Central memory CD8-positive, alpha-beta T cell (primary cell): ENCODE measurements around the gene FMNL2.

Source experiments
- ATAC-seq: fragments of 150-1000 bp; cut with Tn5 transposase; replicated peaks from 2 replicates; pipeline ENCODE4 v1.10.0; 2022; ENCODE audit warnings: mild to moderate bottlenecking, moderate FRiP score, moderate number of reproducible peaks; ENCODE audit not compliant: poor library complexity, severe bottlenecking; ENCODE audit errors: extremely low read depth
- DNase-seq, 2 donors: peaks; one replicate each; pipeline ENCODE4 v3.0.0; 2021; ENCODE audit warnings: low spot score in 2 of 2
- H3K27ac Mint-ChIP-seq: one replicate; pipeline ENCODE4 v1.8.0; 2022; ENCODE audit warnings: low read depth, mild to moderate bottlenecking, moderate library complexity, mixed read lengths
- H3K27me3 Mint-ChIP-seq: one replicate; pipeline ENCODE4 v1.8.0; 2022; ENCODE audit warnings: mixed read lengths
- H3K36me3 Mint-ChIP-seq: one replicate; pipeline ENCODE4 v1.8.0; 2022; ENCODE audit warnings: mild to moderate bottlenecking, moderate library complexity, mixed read lengths; ENCODE audit not compliant: insufficient read depth
- H3K4me1 Mint-ChIP-seq: one replicate; pipeline ENCODE4 v1.8.0; 2022; ENCODE audit warnings: mixed read lengths
- H3K4me3 Mint-ChIP-seq: one replicate; pipeline ENCODE4 v1.8.0; 2022; ENCODE audit warnings: mild to moderate bottlenecking, moderate library complexity, mixed read lengths
- H3K9me3 Mint-ChIP-seq: one replicate; pipeline ENCODE4 v1.8.0; 2022; ENCODE audit warnings: mixed read lengths

The FMNL2 gene

GRCh38 chr2:152609154-152609553 is 274.2 kb downstream of the FMNL2 start:
- DNase-seq (no peak), ATAC-seq (no peak)
- H3K4me3 Mint-ChIP-seq = no peak overlapping the region
- H3K27me3 Mint-ChIP-seq = no peaks in the 10 kb centered on the region
- H3K4me1 Mint-ChIP-seq = peaks cover 8% of the 10 kb centered on the region
- H3K36me3 Mint-ChIP-seq = peaks cover 2% of the 10 kb centered on the region
- no peaks in the 10 kb centered on the region for H3K9me3 Mint-ChIP-seq
- no peak overlapping the region for H3K27ac Mint-ChIP-seq

- ATAC-seq = no peak
Observed at GRCh38 chr2:152609699-152610098, 274.7 kb downstream of the FMNL2 start.

GRCh38 chr2:152611458-152612231 is 276.7 kb downstream of the FMNL2 start:
- DNase-seq (no peak), ATAC-seq (peak; percentile 65)
- Mint-ChIP-seq H3K27me3 (no peaks in the 10 kb centered on the region), H3K36me3 (peaks cover 2% of the 10 kb centered on the region), H3K9me3 (no peaks in the 10 kb centered on the region), H3K4me1 (peaks cover 8% of the 10 kb centered on the region), H3K4me3 (peak overlapping the region; percentile 36), H3K27ac (no peak overlapping the region)

More at GRCh38 chr2:152609699-152610098, 274.7 kb downstream of the FMNL2 start:
- Mint-ChIP-seq H3K4me1 (peaks cover 8% of the 10 kb centered on the region), H3K4me3 (no peak overlapping the region), H3K9me3 (no peaks in the 10 kb centered on the region), H3K27me3 (no peaks in the 10 kb centered on the region), H3K36me3 (peaks cover 2% of the 10 kb centered on the region), H3K27ac (no peak overlapping the region)
- DNase-seq = no peak

- ATAC-seq (no peak), DNase-seq (no peak)
- H3K27me3 Mint-ChIP-seq = no peaks in the 10 kb centered on the region
- peaks cover 8% of the 10 kb centered on the region for H3K4me1 Mint-ChIP-seq
- H3K36me3 Mint-ChIP-seq = peaks cover 2% of the 10 kb centered on the region
- no peaks in the 10 kb centered on the region for H3K9me3 Mint-ChIP-seq
- H3K4me3 Mint-ChIP-seq = no peak overlapping the region
- H3K27ac Mint-ChIP-seq = no peak overlapping the region
Observed at GRCh38 chr2:152613235-152613634, 278.3 kb downstream of the FMNL2 start.

DNA sequence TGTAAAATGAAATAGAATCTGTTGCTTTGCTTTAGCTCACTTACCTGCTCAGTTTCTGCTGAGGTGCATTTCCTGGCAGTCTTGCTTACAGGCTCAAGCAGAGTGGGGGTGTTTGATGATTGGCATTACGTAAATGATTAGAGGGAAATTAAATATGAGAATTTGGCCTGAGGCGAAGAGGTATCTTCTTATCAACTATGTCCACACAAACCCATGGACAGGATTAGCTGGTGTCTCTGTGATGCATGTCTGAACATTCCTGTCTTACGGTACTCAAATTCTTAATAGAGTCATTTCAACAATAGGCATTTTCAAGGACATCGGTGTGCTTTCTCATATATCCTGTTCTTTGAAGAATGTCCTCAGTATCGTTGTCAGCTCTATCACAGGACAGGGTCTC is 280.2 kb downstream of the FMNL2 start:
- Mint-ChIP-seq H3K9me3 (no peaks in the 10 kb centered on the region), H3K4me3 (no peak overlapping the region), H3K4me1 (peaks cover 8% of the 10 kb centered on the region), H3K27me3 (peaks cover 12% of the 10 kb centered on the region), H3K36me3 (peaks cover 2% of the 10 kb centered on the region), H3K27ac (no peak overlapping the region)
- ATAC-seq (no peak), DNase-seq (no peak)

- Mint-ChIP-seq H3K36me3 (peaks cover 3% of the 10 kb centered on the region), H3K27me3 (peaks cover 36% of the 10 kb centered on the region), H3K4me3 (no peak overlapping the region), H3K27ac (no peak overlapping the region), H3K9me3 (no peaks in the 10 kb centered on the region), H3K4me1 (no peaks in the 10 kb centered on the region)
- DNase-seq = no peak
- ATAC-seq = no peak
Observed at GRCh38 chr2:152617456-152618192, 282.6 kb downstream of the FMNL2 start.

GRCh38 chr2:152618193-152618564 is 283.2 kb downstream of the FMNL2 start:
- H3K27me3 Mint-ChIP-seq = peaks cover 40% of the 10 kb centered on the region
- no peak for DNase-seq
- no peaks in the 10 kb centered on the region for H3K9me3 Mint-ChIP-seq
- H3K27ac Mint-ChIP-seq = no peak overlapping the region
- no peak for ATAC-seq
- peaks cover 2% of the 10 kb centered on the region for H3K36me3 Mint-ChIP-seq
- H3K4me3 Mint-ChIP-seq = no peak overlapping the region
- H3K4me1 Mint-ChIP-seq = no peaks in the 10 kb centered on the region

DNA sequence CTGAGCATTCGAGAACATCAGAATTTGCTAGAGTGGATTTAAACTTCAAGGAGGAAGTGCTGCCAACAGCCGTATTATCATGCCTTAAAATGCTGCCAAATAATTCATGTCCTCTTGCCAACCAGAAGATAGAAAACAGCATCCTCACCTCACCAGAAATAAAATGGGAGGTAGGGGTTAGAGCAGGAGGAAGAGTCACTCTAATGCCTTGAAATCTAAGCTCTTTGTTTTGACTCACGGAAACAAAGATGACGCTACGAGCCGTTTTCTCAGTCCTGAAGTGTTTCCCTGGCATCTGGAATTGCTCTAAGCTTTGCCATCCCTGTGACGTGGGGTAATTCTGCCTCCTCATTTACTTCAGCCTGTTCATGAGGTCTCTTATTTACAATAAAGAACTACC is 285.2 kb downstream of the FMNL2 start:
- no peak overlapping the region for H3K27ac Mint-ChIP-seq
- H3K4me3 Mint-ChIP-seq = no peak overlapping the region
- peaks cover 2% of the 10 kb centered on the region for H3K36me3 Mint-ChIP-seq
- peaks cover 42% of the 10 kb centered on the region for H3K27me3 Mint-ChIP-seq
- H3K9me3 Mint-ChIP-seq = no peaks in the 10 kb centered on the region
- no peaks in the 10 kb centered on the region for H3K4me1 Mint-ChIP-seq
- DNase-seq (no peak), ATAC-seq (no peak)

- DNase-seq (no peak), ATAC-seq (no peak)
- Mint-ChIP-seq H3K9me3 (no peaks in the 10 kb centered on the region), H3K27me3 (peaks cover 50% of the 10 kb centered on the region), H3K36me3 (peaks cover 2% of the 10 kb centered on the region), H3K4me1 (no peaks in the 10 kb centered on the region), H3K27ac (no peak overlapping the region), H3K4me3 (no peak overlapping the region)
Observed at GRCh38 chr2:152620985-152621384, 286.0 kb downstream of the FMNL2 start.

- Mint-ChIP-seq H3K9me3 (no peaks in the 10 kb centered on the region), H3K4me3 (no peak overlapping the region), H3K27ac (no peak overlapping the region), H3K27me3 (peaks cover 50% of the 10 kb centered on the region), H3K36me3 (peaks cover 2% of the 10 kb centered on the region), H3K4me1 (no peaks in the 10 kb centered on the region)
- DNase-seq = no peak
- no peak for ATAC-seq
Observed at GRCh38 chr2:152622219-152622618, 287.2 kb downstream of the FMNL2 start.

GRCh38 chr2:152623076-152623740 is 288.2 kb downstream of the FMNL2 start:
- Mint-ChIP-seq H3K9me3 (no peaks in the 10 kb centered on the region), H3K27me3 (peaks cover 56% of the 10 kb centered on the region), H3K36me3 (peaks cover 2% of the 10 kb centered on the region), H3K27ac (no peak overlapping the region), H3K4me1 (no peaks in the 10 kb centered on the region), H3K4me3 (no peak overlapping the region)
- no peak for DNase-seq
- ATAC-seq = no peak

DNA sequence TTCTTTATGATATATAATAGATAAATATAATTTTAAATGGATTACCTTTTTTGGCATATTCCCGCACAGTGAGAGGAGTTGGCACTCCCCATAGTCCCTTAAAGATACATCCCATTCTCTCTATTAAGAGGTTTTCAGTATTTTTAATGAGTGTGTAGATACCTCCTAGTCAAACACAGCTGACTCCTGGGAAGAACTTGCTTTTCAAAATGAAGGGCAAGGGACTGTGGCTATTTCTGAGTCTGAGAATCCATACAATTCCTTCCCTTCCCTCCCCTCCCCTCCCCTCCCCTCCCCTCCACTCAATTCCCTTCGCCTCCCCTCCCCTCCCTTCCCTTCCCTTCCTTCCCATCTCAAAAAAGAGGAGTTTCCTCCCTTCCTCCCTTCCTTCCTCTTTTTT is 288.8 kb downstream of the FMNL2 start:
- no peaks in the 10 kb centered on the region for H3K9me3 Mint-ChIP-seq
- no peak overlapping the region for H3K4me3 Mint-ChIP-seq
- peaks cover 2% of the 10 kb centered on the region for H3K36me3 Mint-ChIP-seq
- DNase-seq = no peak
- H3K4me1 Mint-ChIP-seq = no peaks in the 10 kb centered on the region
- no peak for ATAC-seq
- peaks cover 62% of the 10 kb centered on the region for H3K27me3 Mint-ChIP-seq
- no peak overlapping the region for H3K27ac Mint-ChIP-seq

DNA sequence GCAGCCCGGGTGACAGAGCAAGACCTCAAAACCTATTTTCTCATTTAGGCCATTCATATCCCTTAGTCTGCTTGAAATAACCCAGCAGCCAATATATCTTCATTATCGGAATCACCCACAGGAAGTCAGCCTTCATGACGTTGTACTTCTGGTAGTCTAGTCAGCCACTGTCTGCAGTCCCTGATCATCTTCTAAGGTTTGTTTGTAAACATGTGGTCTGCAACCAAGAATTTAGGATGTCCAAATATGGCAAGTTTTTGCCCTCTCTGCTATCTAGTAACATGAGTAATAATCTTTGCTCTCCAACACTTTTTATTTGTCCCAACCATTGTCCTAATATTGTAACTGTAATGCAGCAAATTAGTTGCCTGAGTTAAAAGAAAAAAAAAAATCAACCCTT is 289.8 kb downstream of the FMNL2 start:
- Mint-ChIP-seq H3K36me3 (peaks cover 2% of the 10 kb centered on the region), H3K27ac (no peak overlapping the region), H3K27me3 (peaks cover 54% of the 10 kb centered on the region), H3K4me1 (no peaks in the 10 kb centered on the region), H3K4me3 (no peak overlapping the region), H3K9me3 (no peaks in the 10 kb centered on the region)
- ATAC-seq (no peak), DNase-seq (no peak)
